GM21825 (cell line): ENCODE results near the gene SEMA4C.
A peak's percentile ranks its signal among the peaks of the same experiment; 100 is the strongest.

Experiments used
- ATAC-seq: cut with Tn5 transposase; IDR thresholded peaks from one replicate; pipeline ENCODE4 v1.9.1; 2021; ENCODE audit warnings: mild to moderate bottlenecking, moderate library complexity; ENCODE audit not compliant: unreplicated experiment

SEMA4C gene

GRCh38 chr2:96844405-96844808 is 25.5 kb downstream of the SEMA4C start:
- ATAC-seq = no peak

- no peak for ATAC-seq
Observed at GRCh38 chr2:96843538-96844268, 26.2 kb downstream of the SEMA4C start, which contains the start of gene ANKRD23. Gene ANKRD23 (minus strand): TSS chr2:96844021. CDS start chr2:96843992, 29 bp downstream.

- no peak for ATAC-seq
Observed at GRCh38 chr2:96842600-96842999, 27.3 kb downstream of the SEMA4C start.

GRCh38 chr2:96841701-96842495 is 28.0 kb downstream of the SEMA4C start:
- no peak for ATAC-seq

GRCh38 chr2:96839875-96840850 is 29.7 kb downstream of the SEMA4C start:
- no peak for ATAC-seq

- ATAC-seq = peak; percentile 63
Observed at GRCh38 chr2:96839293-96839874, 30.5 kb downstream of the SEMA4C start.

GRCh38 chr2:96838345-96839292 is 31.3 kb downstream of the SEMA4C start:
- no peak for ATAC-seq

GRCh38 chr2:96837575-96837974 is 32.3 kb downstream of the SEMA4C start:
- no peak for ATAC-seq

- ATAC-seq = no peak
Observed at GRCh38 chr2:96835830-96836229, 34.0 kb downstream of the SEMA4C start.

- no peak for ATAC-seq
Observed at GRCh38 chr2:96832754-96833507, 36.9 kb downstream of the SEMA4C start.

- ATAC-seq = no peak
Observed at GRCh38 chr2:96832408-96832753, 37.5 kb downstream of the SEMA4C start.

- ATAC-seq = no peak
Observed at GRCh38 chr2:96831679-96832078, 38.2 kb downstream of the SEMA4C start.

- no peak for ATAC-seq
Observed at GRCh38 chr2:96830044-96830562, 39.8 kb downstream of the SEMA4C start.

- ATAC-seq = no peak
Observed at GRCh38 chr2:96828874-96829273, 41.0 kb downstream of the SEMA4C start.

- ATAC-seq = no peak
Observed at GRCh38 chr2:96828436-96828835, 41.4 kb downstream of the SEMA4C start.

- no peak for ATAC-seq
Observed at GRCh38 chr2:96826546-96827278, 43.2 kb downstream of the SEMA4C start.

- ATAC-seq = no peak
Observed at GRCh38 chr2:96825057-96825456, 44.8 kb downstream of the SEMA4C start.
